Liver (tissue), 9 donors: ENCODE measurements around the gene STPG4. TPM values are rescaled to one million over a fixed set of nuclear protein-coding genes. Genes with fewer than 3 reads are reported as not detected.

Source experiments
- DNase-seq: peaks from one replicate; pipeline ENCODE4 v3.0.0-alpha.2; 2017; ENCODE audit warnings: low spot score
- H3K27ac ChIP-seq, 2 donors: one replicate each; pipeline ENCODE4 v1.7.0; 2013; ENCODE audit warnings: inconsistent platforms in 2 of 2, low read length in 2 of 2, control low read depth in 1 of 2, low read depth in 1 of 2, mild to moderate bottlenecking in 1 of 2
- H3K27me3 ChIP-seq, 4 donors: one replicate each; pipeline versions ENCODE4 v1.6.1 to v1.7.0; 2013; ENCODE audit warnings: low read length in 3 of 4, inconsistent platforms in 1 of 4, mild to moderate bottlenecking in 1 of 4, moderate library complexity in 1 of 4; ENCODE audit not compliant: control insufficient read depth in 4 of 4, insufficient read depth in 4 of 4
- H3K36me3 ChIP-seq, 4 donors: one replicate each; pipeline versions ENCODE4 v1.6.1 to v1.7.0; 2013; ENCODE audit warnings: low read length in 3 of 4, mild to moderate bottlenecking in 3 of 4, low read depth in 1 of 4, moderate library complexity in 1 of 4; ENCODE audit not compliant: control insufficient read depth in 4 of 4, insufficient read depth in 3 of 4
- H3K4me1 ChIP-seq, 4 donors: one replicate each; pipeline versions ENCODE4 v1.6.1 to v1.7.0; 2013; ENCODE audit warnings: low read length in 3 of 4, mild to moderate bottlenecking in 3 of 4, moderate library complexity in 1 of 4; ENCODE audit not compliant: control insufficient read depth in 4 of 4, insufficient read depth in 4 of 4
- H3K4me3 ChIP-seq, 3 donors: one replicate each; pipeline versions ENCODE4 v1.6.1 to v1.7.0; 2013; ENCODE audit warnings: low read length in 3 of 3, control low read depth in 1 of 3, low read depth in 1 of 3, mild to moderate bottlenecking in 1 of 3
- H3K9ac ChIP-seq, 2 donors: one replicate each; pipeline ENCODE4 v1.7.0; 2013; ENCODE audit warnings: low read length in 2 of 2, mild to moderate bottlenecking in 2 of 2, moderate library complexity in 2 of 2, control low read depth in 1 of 2, low read depth in 1 of 2
- H3K9me3 ChIP-seq, 4 donors: one replicate each; pipeline versions ENCODE4 v1.6.1 to v1.7.0; 2013; ENCODE audit warnings: low read length in 3 of 4; ENCODE audit not compliant: control insufficient read depth in 4 of 4
- ATF3 ChIP-seq: IDR thresholded peaks from 2 replicates; pipeline ENCODE4 v1.6.1; 2016; ENCODE audit warnings: antibody characterized with exemption
- CTCF ChIP-seq: fragments of 150-350 bp; IDR thresholded peaks from 2 replicates; pipeline ENCODE4 v1.5.1; 2017; ENCODE audit warnings: improper control_type of control experiment, low read depth, low read length; ENCODE audit not compliant: missing input control
- EGR1 ChIP-seq, 2 donors: IDR thresholded peaks; 2 replicates each; pipeline ENCODE4 v1.6.1; 2016 to 2018; ENCODE audit warnings: antibody characterized with exemption in 2 of 2, low read depth in 2 of 2
- FOXA1 ChIP-seq: IDR thresholded peaks from 2 replicates; pipeline ENCODE4 v1.6.1; 2016; ENCODE audit warnings: antibody characterized with exemption
- FOXA2 ChIP-seq: IDR thresholded peaks from 2 replicates; pipeline ENCODE4 v1.6.1; 2016; ENCODE audit warnings: antibody characterized with exemption
- GABPA ChIP-seq, 2 donors: IDR thresholded peaks in 1 of 2; conservative IDR thresholded peaks in 1 of 2; 2 replicates each; pipeline ENCODE4 v1.6.1; 2016; ENCODE audit warnings: antibody characterized with exemption in 2 of 2, mild to moderate bottlenecking in 1 of 2, moderate library complexity in 1 of 2
- HNF4A ChIP-seq, 2 donors: conservative IDR thresholded peaks; 2 replicates each; pipeline ENCODE4 v1.6.1; 2016; ENCODE audit warnings: antibody characterized with exemption in 2 of 2, mild to moderate bottlenecking in 2 of 2
- HNF4G ChIP-seq: IDR thresholded peaks from 2 replicates; pipeline ENCODE4 v1.6.1; 2016; ENCODE audit warnings: antibody characterized with exemption
- JUND ChIP-seq, 2 donors: IDR thresholded peaks; 2 replicates each; pipeline ENCODE4 v1.6.1; 2016; ENCODE audit warnings: antibody characterized with exemption in 2 of 2
- NR2F2 ChIP-seq: IDR thresholded peaks from 2 replicates; pipeline ENCODE4 v1.6.1; 2016; ENCODE audit warnings: antibody characterized with exemption
- RXRA ChIP-seq, 2 donors: IDR thresholded peaks; 2 replicates each; pipeline ENCODE4 v1.6.1; 2017 to 2018; ENCODE audit warnings: antibody characterized with exemption in 2 of 2, mild to moderate bottlenecking in 1 of 2
- SP1 ChIP-seq: IDR thresholded peaks from 2 replicates; pipeline ENCODE4 v1.6.1; 2018; ENCODE audit warnings: antibody characterized with exemption, mild to moderate bottlenecking
- TAF1 ChIP-seq: conservative IDR thresholded peaks from 2 replicates; pipeline ENCODE4 v1.6.1; 2016; ENCODE audit warnings: antibody characterized with exemption, mild to moderate bottlenecking
- YY1 ChIP-seq: IDR thresholded peaks from 2 replicates; pipeline ENCODE4 v1.6.1; 2016; ENCODE audit warnings: antibody characterized with exemption, mild to moderate bottlenecking
- WGBS: extraction: QIAGEN DNeasy Blood & Tissue Kit; methylation state at CpG from one replicate; pipeline ENCODE4 v1.1.7; 2013; 5-methylcytosine and 5-hydroxymethylcytosine counted together
- polyA plus RNA-seq, 2 donors: library from polyadenylated mRNA; stranded (reverse) in 1 of 2; unstranded in 1 of 2; fragments of 200-250 nt in 1 of 2; fragments of >200 nt in 1 of 2; fragmentation: Nextera tagmentation in 1 of 2; extraction: Ambion mirVana in 1 of 2; gene quantifications; one replicate each; pipeline versions ENCODE4 v1.2.1 to v1.2.3, GENCODE V29; 2013 to 2015
- total RNA-seq, 2 donors: library from RNA; depleted of rRNA; stranded (reverse); fragments of >200 nt; gene quantifications; one replicate each; pipeline ENCODE4 v1.2.3, GENCODE V29; 2014
- TF ChIP-seq, protein P1 (sequence below): IDR thresholded peaks from 2 replicates; pipeline ENCODE4 v1.6.1; 2016; ENCODE audit warnings: antibody characterized with exemption, mild to moderate bottlenecking
- TF ChIP-seq, protein P2 (sequence below): IDR thresholded peaks from 2 replicates; pipeline ENCODE4 v1.6.1; 2016; ENCODE audit warnings: antibody characterized with exemption
- TF ChIP-seq, protein P3 (sequence below): IDR thresholded peaks from 2 replicates; pipeline ENCODE4 v1.6.1; 2016; ENCODE audit warnings: antibody characterized with exemption
- donor health status: healthy.
- donor health status: healthy.
- donor health status: healthy.
- donor health status: healthy.
- donor health status: healthy.

Gene STPG4
- total and polyA plus RNA-seq, 4 donors = 0.25 TPM; not detected in 3

GRCh38 chr2:47091118-47091517 lies 64.0 kb downstream of the STPG4 start:
- TF ChIP-seq ATF3 (no peak), GABPA (IDR thresholded peaks at IDR 0.05 in 1 of 2, conservative IDR thresholded peaks at IDR 0.05 in 1 of 2) (no peak), TAF1 (no peak)
- TF ChIP-seq, protein P1, sequence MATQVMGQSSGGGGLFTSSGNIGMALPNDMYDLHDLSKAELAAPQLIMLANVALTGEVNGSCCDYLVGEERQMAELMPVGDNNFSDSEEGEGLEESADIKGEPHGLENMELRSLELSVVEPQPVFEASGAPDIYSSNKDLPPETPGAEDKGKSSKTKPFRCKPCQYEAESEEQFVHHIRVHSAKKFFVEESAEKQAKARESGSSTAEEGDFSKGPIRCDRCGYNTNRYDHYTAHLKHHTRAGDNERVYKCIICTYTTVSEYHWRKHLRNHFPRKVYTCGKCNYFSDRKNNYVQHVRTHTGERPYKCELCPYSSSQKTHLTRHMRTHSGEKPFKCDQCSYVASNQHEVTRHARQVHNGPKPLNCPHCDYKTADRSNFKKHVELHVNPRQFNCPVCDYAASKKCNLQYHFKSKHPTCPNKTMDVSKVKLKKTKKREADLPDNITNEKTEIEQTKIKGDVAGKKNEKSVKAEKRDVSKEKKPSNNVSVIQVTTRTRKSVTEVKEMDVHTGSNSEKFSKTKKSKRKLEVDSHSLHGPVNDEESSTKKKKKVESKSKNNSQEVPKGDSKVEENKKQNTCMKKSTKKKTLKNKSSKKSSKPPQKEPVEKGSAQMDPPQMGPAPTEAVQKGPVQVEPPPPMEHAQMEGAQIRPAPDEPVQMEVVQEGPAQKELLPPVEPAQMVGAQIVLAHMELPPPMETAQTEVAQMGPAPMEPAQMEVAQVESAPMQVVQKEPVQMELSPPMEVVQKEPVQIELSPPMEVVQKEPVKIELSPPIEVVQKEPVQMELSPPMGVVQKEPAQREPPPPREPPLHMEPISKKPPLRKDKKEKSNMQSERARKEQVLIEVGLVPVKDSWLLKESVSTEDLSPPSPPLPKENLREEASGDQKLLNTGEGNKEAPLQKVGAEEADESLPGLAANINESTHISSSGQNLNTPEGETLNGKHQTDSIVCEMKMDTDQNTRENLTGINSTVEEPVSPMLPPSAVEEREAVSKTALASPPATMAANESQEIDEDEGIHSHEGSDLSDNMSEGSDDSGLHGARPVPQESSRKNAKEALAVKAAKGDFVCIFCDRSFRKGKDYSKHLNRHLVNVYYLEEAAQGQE = no peak
- no peak for DNase-seq
- 83% methylated on average over 2 of the region's 2 CpGs for WGBS
- Histone ChIP-seq H3K4me3 (no peak overlapping the region), H3K4me1 (peaks cover 0 to 2% (median under 1%) of the 10 kb centered on the region in 4 donors), H3K9me3 (no peaks in the 10 kb centered on the region), H3K36me3 (no peaks in the 10 kb centered on the region), H3K9ac (no peak overlapping the region), H3K27me3 (no peaks in the 10 kb centered on the region), H3K27ac (no peak overlapping the region)

DNA sequence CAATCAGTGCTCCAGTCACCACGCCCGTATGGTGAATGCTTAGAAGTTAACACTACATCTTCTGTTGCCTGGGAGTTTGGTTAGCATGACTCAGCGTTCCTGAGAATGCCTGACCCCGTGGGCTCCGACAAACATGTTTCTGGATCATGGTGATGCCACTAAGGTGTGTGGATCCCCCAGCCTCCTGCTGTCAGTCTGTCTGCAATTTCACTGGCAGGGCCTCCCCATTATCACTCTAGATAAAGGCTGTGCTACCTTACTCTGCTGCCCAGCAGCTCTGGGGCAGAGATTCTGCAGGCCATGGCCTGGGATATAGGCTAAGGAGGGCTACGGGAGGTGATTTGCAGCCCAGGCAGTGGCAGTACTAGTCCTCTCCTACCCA lies 66.0 kb downstream of the STPG4 start:
- no peaks in the 10 kb centered on the region for H3K36me3 ChIP-seq
- no peak for TF ChIP-seq TAF1
- TF ChIP-seq, protein P2, sequence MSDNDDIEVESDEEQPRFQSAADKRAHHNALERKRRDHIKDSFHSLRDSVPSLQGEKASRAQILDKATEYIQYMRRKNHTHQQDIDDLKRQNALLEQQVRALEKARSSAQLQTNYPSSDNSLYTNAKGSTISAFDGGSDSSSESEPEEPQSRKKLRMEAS = no peak
- TF ChIP-seq CTCF = no peak
- TF ChIP-seq, protein P1 = no peak
- TF ChIP-seq YY1 = no peak
- TF ChIP-seq GABPA (IDR thresholded peaks at IDR 0.05 in 1 of 2, conservative IDR thresholded peaks at IDR 0.05 in 1 of 2) = no peak
- TF ChIP-seq ATF3 = no peak
- no peak for TF ChIP-seq EGR1 (IDR thresholded peaks at IDR 0.05; ENCODE audit: low read depth in 2 of 2)
- no peak for TF ChIP-seq RXRA (IDR thresholded peaks at IDR 0.05)
- no peak for TF ChIP-seq HNF4G
- TF ChIP-seq FOXA2 = no peak
- no peak for TF ChIP-seq SP1
- TF ChIP-seq FOXA1 = no peak
- no peak for TF ChIP-seq HNF4A (conservative IDR thresholded peaks at IDR 0.05)
- TF ChIP-seq NR2F2 = no peak
- TF ChIP-seq JUND (IDR thresholded peaks at IDR 0.05) = no peak
- TF ChIP-seq, protein P3, sequence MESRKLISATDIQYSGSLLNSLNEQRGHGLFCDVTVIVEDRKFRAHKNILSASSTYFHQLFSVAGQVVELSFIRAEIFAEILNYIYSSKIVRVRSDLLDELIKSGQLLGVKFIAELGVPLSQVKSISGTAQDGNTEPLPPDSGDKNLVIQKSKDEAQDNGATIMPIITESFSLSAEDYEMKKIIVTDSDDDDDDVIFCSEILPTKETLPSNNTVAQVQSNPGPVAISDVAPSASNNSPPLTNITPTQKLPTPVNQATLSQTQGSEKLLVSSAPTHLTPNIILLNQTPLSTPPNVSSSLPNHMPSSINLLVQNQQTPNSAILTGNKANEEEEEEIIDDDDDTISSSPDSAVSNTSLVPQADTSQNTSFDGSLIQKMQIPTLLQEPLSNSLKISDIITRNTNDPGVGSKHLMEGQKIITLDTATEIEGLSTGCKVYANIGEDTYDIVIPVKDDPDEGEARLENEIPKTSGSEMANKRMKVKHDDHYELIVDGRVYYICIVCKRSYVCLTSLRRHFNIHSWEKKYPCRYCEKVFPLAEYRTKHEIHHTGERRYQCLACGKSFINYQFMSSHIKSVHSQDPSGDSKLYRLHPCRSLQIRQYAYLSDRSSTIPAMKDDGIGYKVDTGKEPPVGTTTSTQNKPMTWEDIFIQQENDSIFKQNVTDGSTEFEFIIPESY = no peak
- H3K4me1 ChIP-seq = peaks cover 0 to 2% (median under 1%) of the 10 kb centered on the region in 4 donors
- WGBS = 80% methylated on average over 6 of the region's 6 CpGs
- DNase-seq = no peak
- H3K27me3 ChIP-seq = no peaks in the 10 kb centered on the region
- H3K4me3 ChIP-seq = no peak overlapping the region
- H3K27ac ChIP-seq = peak overlapping the region in 1 of 2 donors; percentile 33
- no peaks in the 10 kb centered on the region for H3K9me3 ChIP-seq
- no peak overlapping the region for H3K9ac ChIP-seq
